CD4-positive, alpha-beta T cell treated with Interleukin-10 for 1 hour (primary cell): Measurements from ENCODE around the gene MOGAT3.
A peak's percentile ranks its signal among the peaks of the same experiment; 100 is the strongest.

Source experiments
- DNase-seq: peaks from one replicate; pipeline ENCODE4 v3.0.0-alpha.2; 2020

The MOGAT3 gene

GRCh38 chr7:101170617-101171441, 30.0 kb downstream of the MOGAT3 start:
- DNase-seq = no peak

- DNase-seq = peak; percentile 84
These were observed 30.8 kb downstream of the MOGAT3 start for GRCh38 chr7:101169838-101170551.

GRCh38 chr7:101169110-101169837, 31.6 kb downstream of the MOGAT3 start:
- DNase-seq = no peak

GRCh38 chr7:101168412-101169049, 32.3 kb downstream of the MOGAT3 start:
- no peak for DNase-seq

GRCh38 chr7:101167645-101168411, 33.0 kb downstream of the MOGAT3 start:
- DNase-seq = no peak

GRCh38 chr7:101166909-101167644, 33.8 kb downstream of the MOGAT3 start:
- DNase-seq = no peak

GRCh38 chr7:101166648-101166908, 34.3 kb downstream of the MOGAT3 start:
- no peak for DNase-seq

- DNase-seq = no peak
These were observed 34.7 kb downstream of the MOGAT3 start for GRCh38 chr7:101165958-101166647.

GRCh38 chr7:101165075-101165957, 35.5 kb downstream of the MOGAT3 start, which contains the start of gene VGF:
Gene VGF, minus strand, starts transcription at chr7:101165569. Its CDS starts 726 bp downstream, at chr7:101164843.
- DNase-seq = peak; percentile 94

GRCh38 chr7:101164071-101164840, 36.6 kb downstream of the MOGAT3 start:
- DNase-seq = no peak

GRCh38 chr7:101163279-101164070, 37.4 kb downstream of the MOGAT3 start:
- peak; percentile 39 for DNase-seq

- no peak for DNase-seq
These were observed 38.1 kb downstream of the MOGAT3 start for GRCh38 chr7:101162551-101163278.

GRCh38 chr7:101161692-101162471, 39.0 kb downstream of the MOGAT3 start:
- DNase-seq = no peak

GRCh38 chr7:101160910-101161309, 39.9 kb downstream of the MOGAT3 start:
- DNase-seq = no peak

- DNase-seq = no peak
These were observed 40.9 kb downstream of the MOGAT3 start for GRCh38 chr7:101159696-101160674.
